HG03469 (cell line): ENCODE data around the gene ECE1.
"Not testable (repeated sequence)": the region's sequence is repeated elsewhere in the genome, so short reads cannot be mapped to it uniquely, and the experiment has no call there.

Experiments
- ATAC-seq: cut with Tn5 transposase; IDR thresholded peaks from one replicate; pipeline ENCODE4 v1.9.1; 2021; ENCODE audit warnings: mild to moderate bottlenecking, moderate library complexity, moderate number of reproducible peaks; ENCODE audit not compliant: unreplicated experiment

The ECE1 gene

DNA sequence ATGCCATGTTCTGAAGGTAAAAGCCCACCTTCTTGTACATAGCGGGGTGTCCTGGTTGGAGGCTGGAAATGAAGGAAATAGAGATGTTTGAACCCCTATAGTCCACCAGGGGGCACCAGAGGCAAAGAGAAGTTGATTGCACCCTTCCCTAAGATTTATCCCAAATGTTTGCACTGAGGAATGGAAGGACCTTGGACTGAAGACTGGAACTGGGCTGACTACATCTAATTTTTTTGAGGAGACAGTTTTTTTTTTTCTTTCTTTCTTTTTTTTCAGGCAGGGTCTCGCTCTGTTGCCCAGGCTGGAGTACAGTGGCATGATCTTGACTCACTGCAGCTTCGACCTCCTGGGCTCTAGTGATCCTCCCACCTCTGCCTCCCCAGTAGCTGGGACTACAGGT is 58.2 kb downstream of the ECE1 start:
- ATAC-seq, result no peak

GRCh38 chr1:21229246-21230000 is 60.8 kb downstream of the ECE1 start:
- ATAC-seq, result no peak

GRCh38 chr1:21228224-21228623 is 62.0 kb downstream of the ECE1 start:
- not testable (repeated sequence) for ATAC-seq

GRCh38 chr1:21225065-21225464 is 65.2 kb downstream of the ECE1 start:
- ATAC-seq, result no peak

GRCh38 chr1:21220815-21221214 is 69.4 kb downstream of the ECE1 start:
- no peak for ATAC-seq

GRCh38 chr1:21219674-21220073 is 70.6 kb downstream of the ECE1 start:
- no peak for ATAC-seq

- no peak for ATAC-seq
Observed at GRCh38 chr1:21217812-21218596, 72.3 kb downstream of the ECE1 start.

GRCh38 chr1:21216835-21217811 is 73.1 kb downstream of the ECE1 start:
- no peak for ATAC-seq

DNA sequence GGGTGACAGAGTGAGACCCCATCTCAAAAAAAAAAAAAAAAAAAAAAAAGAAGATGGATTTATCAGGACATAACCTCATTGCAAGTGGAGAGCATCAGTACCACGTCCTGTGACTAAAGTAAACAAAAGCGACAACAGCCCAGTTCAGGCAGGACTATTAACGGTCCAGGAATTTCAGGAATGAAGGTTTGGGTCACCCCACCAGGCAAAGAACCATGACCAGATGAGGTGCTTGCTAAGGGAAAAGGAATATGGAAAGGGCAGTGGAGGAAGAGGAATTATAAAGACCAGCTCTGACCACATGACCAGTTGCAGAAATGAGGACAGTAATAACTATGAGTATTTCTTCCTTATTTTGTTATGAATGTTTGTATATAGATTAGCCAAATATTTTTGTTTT is 78.1 kb downstream of the ECE1 start:
- no peak for ATAC-seq

- ATAC-seq, result not testable (repeated sequence)
Observed at GRCh38 chr1:21208137-21208700, 82.0 kb downstream of the ECE1 start.

- ATAC-seq, result no peak
Observed at GRCh38 chr1:21206117-21206516, 84.1 kb downstream of the ECE1 start.

DNA sequence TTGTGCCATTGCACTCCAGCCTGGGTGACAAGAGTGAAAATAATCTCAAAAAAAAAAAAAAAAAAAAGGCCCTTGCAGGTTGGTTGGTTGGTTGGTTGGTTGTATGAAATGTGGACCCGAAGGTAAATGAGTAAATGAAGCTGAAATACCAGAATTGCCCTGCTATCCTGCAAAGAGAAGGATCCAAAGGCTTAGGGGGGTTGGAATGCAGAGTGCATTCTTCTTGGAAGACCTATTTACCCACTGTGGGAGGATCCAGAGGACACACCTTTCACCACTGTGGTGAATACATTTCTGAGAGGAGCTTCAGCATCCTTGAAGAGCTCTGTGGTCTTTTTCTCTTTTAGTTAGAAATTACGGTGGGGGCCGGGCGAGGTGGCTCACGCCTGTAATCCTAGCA is 84.8 kb downstream of the ECE1 start:
- no peak for ATAC-seq

DNA sequence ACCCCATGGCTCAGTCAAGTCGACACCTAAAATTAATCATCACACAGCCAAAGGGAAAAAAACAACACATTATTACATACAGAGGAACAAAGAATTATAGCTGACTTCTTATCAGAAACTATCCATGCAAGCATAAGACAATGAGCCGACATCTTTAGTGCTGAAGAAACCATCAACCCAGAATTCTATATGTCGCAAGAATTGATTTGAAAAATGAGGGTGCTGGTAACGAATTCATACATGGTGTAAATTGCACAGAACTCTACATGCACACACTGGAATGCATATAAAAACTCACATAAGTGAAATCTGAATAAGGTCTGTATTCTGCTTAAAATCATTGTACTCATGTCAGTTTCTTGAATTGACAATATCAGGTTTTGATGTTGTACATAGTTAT is 88.6 kb downstream of the ECE1 start:
- no peak for ATAC-seq

GRCh38 chr1:21201238-21201637 is 89.0 kb downstream of the ECE1 start:
- ATAC-seq, result not testable (repeated sequence)

GRCh38 chr1:21200767-21201166 is 89.5 kb downstream of the ECE1 start:
- ATAC-seq, result no peak

GRCh38 chr1:21198929-21199328 is 91.3 kb downstream of the ECE1 start:
- no peak for ATAC-seq

DNA sequence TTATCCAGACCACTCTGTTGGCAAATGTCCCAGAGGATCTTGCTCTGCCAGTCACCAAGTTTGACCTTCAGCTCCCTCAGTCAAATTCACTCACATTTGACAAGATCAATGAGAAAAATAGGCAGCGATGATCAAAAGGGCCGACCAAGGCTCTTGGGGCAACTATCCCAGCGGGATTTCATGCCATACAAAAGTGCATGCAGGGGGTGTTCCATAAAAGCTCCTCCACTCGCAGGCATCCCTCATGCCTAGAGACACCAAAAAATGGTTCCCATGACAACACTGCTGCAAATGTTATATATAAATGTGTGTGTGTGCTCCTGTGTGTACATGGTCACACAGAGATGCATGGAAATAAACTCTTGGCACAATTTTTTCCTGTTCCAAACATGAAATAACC is 97.4 kb downstream of the ECE1 start:
- ATAC-seq, result no peak

DNA sequence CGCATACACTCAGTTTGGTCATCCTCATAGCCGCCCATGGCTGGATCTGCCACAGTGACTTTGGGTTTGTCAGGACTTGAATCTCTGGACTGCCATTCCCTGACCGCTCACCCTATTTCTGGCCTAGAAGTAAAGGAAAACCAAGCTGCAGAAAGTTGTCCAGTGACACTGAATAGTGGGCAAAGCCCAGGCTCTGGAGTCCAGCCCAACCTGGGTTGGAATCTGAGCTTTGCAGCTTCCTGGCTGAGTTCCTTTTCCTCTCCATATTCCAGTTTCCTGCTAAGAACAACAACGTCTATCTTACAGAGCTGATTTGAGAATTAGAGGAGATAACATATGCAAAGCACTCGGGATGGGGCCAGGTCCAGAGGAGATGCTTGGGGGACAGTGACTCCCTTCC is 98.0 kb downstream of the ECE1 start:
- no peak for ATAC-seq

- not testable (repeated sequence) for ATAC-seq
Observed at GRCh38 chr1:21190771-21191170, 99.5 kb downstream of the ECE1 start.

DNA sequence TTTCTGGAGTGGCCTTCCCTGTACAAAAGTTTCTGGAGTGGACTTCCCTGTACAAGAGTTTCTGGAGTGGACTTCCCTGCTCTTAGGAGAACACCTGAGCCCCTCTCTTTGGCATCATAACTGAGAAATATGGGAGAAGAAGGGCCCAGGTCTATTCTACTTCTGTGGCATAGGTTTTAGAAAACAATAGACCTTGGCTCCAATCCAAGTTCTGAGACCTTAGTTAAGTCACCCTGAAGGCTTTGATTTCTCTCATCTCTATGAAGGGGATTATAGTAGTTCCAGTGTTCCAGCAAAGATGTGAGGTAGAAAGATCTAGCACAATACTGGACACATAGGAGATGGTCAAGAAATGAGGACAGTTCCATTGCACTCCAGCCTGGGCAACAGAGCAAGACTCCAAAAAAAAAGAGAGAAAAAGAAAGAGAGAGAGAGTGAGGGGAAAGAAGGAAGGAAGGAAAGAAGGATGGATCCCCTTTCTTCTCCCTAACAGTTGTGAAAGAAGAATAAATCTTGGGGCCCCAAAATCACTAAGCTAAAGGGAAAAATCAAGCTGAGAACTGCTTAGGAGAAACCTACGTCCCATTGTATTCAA is 100.3 kb downstream of the ECE1 start:
- ATAC-seq, result no peak
